Measurements from ENCODE around the gene AUTS2. TPM values are rescaled to one million over a fixed set of nuclear protein-coding genes. Genes with fewer than 3 reads are reported as not detected.

Gene AUTS2
- total RNA-seq, 1 experiment from 2014 or later = 4.6 TPM

- no peak for DNase-seq (ENCODE audit: low read depth)
These were observed 369.6 kb downstream of the AUTS2 start for GRCh38 chr7:69967689-69968450.

GRCh38 chr7:69968969-69969556, 370.8 kb downstream of the AUTS2 start:
- no peak for DNase-seq (ENCODE audit: low read depth)

GRCh38 chr7:69981646-69982045, 383.4 kb downstream of the AUTS2 start:
- DNase-seq (ENCODE audit: low read depth) = no peak

- no peak for DNase-seq (ENCODE audit: low read depth)
These were observed 383.9 kb downstream of the AUTS2 start for GRCh38 chr7:69982197-69982596.

- DNase-seq (ENCODE audit: low read depth) = no peak
These were observed 391.3 kb downstream of the AUTS2 start for GRCh38 chr7:69989551-69989950.

GRCh38 chr7:69992938-69993337, 394.7 kb downstream of the AUTS2 start:
- no peak for DNase-seq (ENCODE audit: low read depth)

GRCh38 chr7:69994218-69994617, 395.9 kb downstream of the AUTS2 start:
- DNase-seq (ENCODE audit: low read depth) = no peak

- DNase-seq (ENCODE audit: low read depth) = no peak
These were observed 396.7 kb downstream of the AUTS2 start for GRCh38 chr7:69994886-69995542.

GRCh38 chr7:69996121-69996520, 397.8 kb downstream of the AUTS2 start:
- DNase-seq (ENCODE audit: low read depth) = no peak

- no peak for DNase-seq (ENCODE audit: low read depth)
These were observed 402.6 kb downstream of the AUTS2 start for GRCh38 chr7:70000737-70001348.

GRCh38 chr7:70005480-70005879, 407.2 kb downstream of the AUTS2 start:
- DNase-seq (ENCODE audit: low read depth) = no peak

- no peak for DNase-seq (ENCODE audit: low read depth)
These were observed 407.6 kb downstream of the AUTS2 start for GRCh38 chr7:70005891-70006260.

- no peak for DNase-seq (ENCODE audit: low read depth)
These were observed 408.1 kb downstream of the AUTS2 start for GRCh38 chr7:70006261-70006920.

GRCh38 chr7:70008466-70008865, 410.2 kb downstream of the AUTS2 start:
- no peak for DNase-seq (ENCODE audit: low read depth)

GRCh38 chr7:70014472-70015177, 416.4 kb downstream of the AUTS2 start:
- no peak for DNase-seq (ENCODE audit: low read depth)

- DNase-seq (ENCODE audit: low read depth) = no peak
These were observed 417.1 kb downstream of the AUTS2 start for GRCh38 chr7:70015353-70015752.

GRCh38 chr7:70016044-70016770, 417.9 kb downstream of the AUTS2 start:
- no peak for DNase-seq (ENCODE audit: low read depth)

- no peak for DNase-seq (ENCODE audit: low read depth)
These were observed 419.1 kb downstream of the AUTS2 start for GRCh38 chr7:70017357-70017756.

- DNase-seq (ENCODE audit: low read depth) = no peak
These were observed 420.4 kb downstream of the AUTS2 start for GRCh38 chr7:70018700-70019099.

GRCh38 chr7:70027867-70028266, 429.6 kb downstream of the AUTS2 start:
- DNase-seq (ENCODE audit: low read depth) = no peak

GRCh38 chr7:70028620-70029019, 430.3 kb downstream of the AUTS2 start:
- DNase-seq (ENCODE audit: low read depth) = no peak

All from LHCN-M2 (cell line).